Osteoblast (primary cell): ENCODE results near the gene BATF2. TPM values are rescaled to one million over a fixed set of nuclear protein-coding genes. Genes with fewer than 3 reads are reported as not detected.

Experiments
- DNase-seq: peaks from one replicate; pipeline ENCODE4 v3.0.0; 2011; ENCODE audit warnings: low spot score, mixed read lengths; ENCODE audit not compliant: insufficient read length; ENCODE audit errors: missing footprints
- H2AFZ ChIP-seq: 2 replicates; pipeline ENCODE4 v1.6.0; 2011; ENCODE audit warnings: mild to moderate bottlenecking, low read length
- H3K27ac ChIP-seq: 2 replicates; pipeline ENCODE4 v1.5.1; 2011; ENCODE audit warnings: mild to moderate bottlenecking, low read depth, low read length, moderate library complexity
- H3K27me3 ChIP-seq: 2 replicates; pipeline ENCODE4 v1.6.0; 2012; ENCODE audit warnings: mild to moderate bottlenecking, control low read depth, inconsistent platforms, low read length, moderate library complexity; ENCODE audit not compliant: insufficient read depth
- H3K36me3 ChIP-seq: 2 replicates; pipeline ENCODE4 v1.5.1; 2011; ENCODE audit warnings: mild to moderate bottlenecking, low read length, control low read depth, moderate library complexity; ENCODE audit not compliant: insufficient read depth
- H3K4me1 ChIP-seq: 2 replicates; pipeline ENCODE4 v1.5.1; 2011; ENCODE audit warnings: mild to moderate bottlenecking, low read length, control low read depth, moderate library complexity; ENCODE audit not compliant: insufficient read depth
- H3K4me2 ChIP-seq: 2 replicates; pipeline ENCODE4 v1.6.0; 2011; ENCODE audit warnings: mild to moderate bottlenecking, low read length; ENCODE audit not compliant: insufficient read depth
- H3K4me3 ChIP-seq: fragments of 200-600 bp; sonication (generic); 3 replicates; pipeline ENCODE4 v1.5.1; 2012; ENCODE audit warnings: mild to moderate bottlenecking, low read length, inconsistent platforms; ENCODE audit not compliant: insufficient read depth
- H3K79me2 ChIP-seq: 2 replicates; pipeline ENCODE4 v1.6.0; 2012; ENCODE audit warnings: mild to moderate bottlenecking, low read length, control low read depth, inconsistent platforms; ENCODE audit not compliant: insufficient read depth
- H3K9me3 ChIP-seq: 2 replicates; pipeline ENCODE4 v1.5.1; 2011; ENCODE audit warnings: low read depth, low read length, control low read depth
- H4K20me1 ChIP-seq: 2 replicates; pipeline ENCODE4 v1.6.0; 2012; ENCODE audit warnings: mild to moderate bottlenecking, low read length, control low read depth; ENCODE audit not compliant: insufficient read depth
- CTCF ChIP-seq: IDR thresholded peaks from 2 replicates; pipeline ENCODE4 v1.5.1; 2011; ENCODE audit warnings: mild to moderate bottlenecking, low read depth, low read length, moderate library complexity; ENCODE audit errors: extremely low read depth
- total RNA-seq: library from RNA; depleted of rRNA; stranded (reverse); fragments of >200 nt; gene quantifications from 2 replicates; pipeline ENCODE4 v1.2.3, GENCODE V29; 2012

The BATF2 gene
- total RNA-seq, 1 donor = 1.4 TPM

- H3K9me3 ChIP-seq = no peaks in the 10 kb centered on the region
- no peak overlapping the region for H3K27ac ChIP-seq
- H3K4me3 ChIP-seq = no peak overlapping the region
- no peaks in the 10 kb centered on the region for H3K27me3 ChIP-seq
- DNase-seq = no peak
- no peak overlapping the region for H3K4me2 ChIP-seq
- no peaks in the 10 kb centered on the region for H4K20me1 ChIP-seq
- H3K36me3 ChIP-seq = peaks cover 6% of the 10 kb centered on the region
- TF ChIP-seq CTCF = no peak
- no peak overlapping the region for H2AFZ ChIP-seq
- H3K4me1 ChIP-seq = peaks cover 5% of the 10 kb centered on the region
- H3K79me2 ChIP-seq = no peaks in the 10 kb centered on the region
These were observed 38.8 kb upstream of the BATF2 start for GRCh38 chr11:65035579-65035978.

- Histone ChIP-seq H2AFZ (no peak overlapping the region), H3K9me3 (no peaks in the 10 kb centered on the region), H3K27ac (no peak overlapping the region), H3K4me2 (no peak overlapping the region), H4K20me1 (no peaks in the 10 kb centered on the region), H3K4me3 (no peak overlapping the region), H3K36me3 (peaks cover 6% of the 10 kb centered on the region), H3K27me3 (no peaks in the 10 kb centered on the region), H3K79me2 (no peaks in the 10 kb centered on the region), H3K4me1 (no peaks in the 10 kb centered on the region)
- TF ChIP-seq CTCF = no peak
- DNase-seq = peak; percentile 44
These were observed 37.7 kb upstream of the BATF2 start for GRCh38 chr11:65034423-65034822.

GRCh38 chr11:65032216-65032615 lies 35.4 kb upstream of the BATF2 start:
- DNase-seq = peak; percentile 25
- H3K4me2 ChIP-seq = no peak overlapping the region
- no peak for TF ChIP-seq CTCF
- H2AFZ ChIP-seq = no peak overlapping the region
- H4K20me1 ChIP-seq = no peaks in the 10 kb centered on the region
- peaks cover 3% of the 10 kb centered on the region for H3K36me3 ChIP-seq
- no peak overlapping the region for H3K27ac ChIP-seq
- H3K9me3 ChIP-seq = no peaks in the 10 kb centered on the region
- no peaks in the 10 kb centered on the region for H3K79me2 ChIP-seq
- H3K4me1 ChIP-seq = peaks cover 8% of the 10 kb centered on the region
- H3K4me3 ChIP-seq = no peak overlapping the region
- H3K27me3 ChIP-seq = no peaks in the 10 kb centered on the region

- H4K20me1 ChIP-seq = no peaks in the 10 kb centered on the region
- peak; percentile 60 for TF ChIP-seq CTCF
- H3K4me1 ChIP-seq = peaks cover 13% of the 10 kb centered on the region
- H3K27me3 ChIP-seq = no peaks in the 10 kb centered on the region
- peak; percentile 98 for DNase-seq
- H3K27ac ChIP-seq = peak within 1 kb of the TSS; percentile 9
- peak within 1 kb of the TSS; percentile 89 for H2AFZ ChIP-seq
- H3K4me3 ChIP-seq = peak within 1 kb of the TSS; percentile 74
- H3K79me2 ChIP-seq = no peaks in the 10 kb centered on the region
- no peaks in the 10 kb centered on the region for H3K9me3 ChIP-seq
- peak within 1 kb of the TSS; percentile 75 for H3K4me2 ChIP-seq
- H3K36me3 ChIP-seq = no peaks in the 10 kb centered on the region
These were observed 30.7 kb upstream of the BATF2 start, which contains the start of gene SNX15 for GRCh38 chr11:65027213-65028067. TSS of gene SNX15 (plus strand) at chr11:65027439. CDS start at chr11:65027538, 99 bp downstream.
